Breast epithelium (tissue), 4 donors: ENCODE results near the gene WDR1. TPM values are rescaled to one million over a fixed set of nuclear protein-coding genes. Genes with fewer than 3 reads are reported as not detected.

Experiments used
- DNase-seq, 2 donors: peaks; one replicate each; pipeline ENCODE4 v3.0.0-alpha.2; 2019; ENCODE audit warnings: low spot score in 2 of 2
- H3K27ac ChIP-seq, 2 donors: fragments of 200-600 bp; sonication (generic) in 1 of 2; one replicate each; pipeline ENCODE4 v1.5.1; 2016 to 2019; ENCODE audit warnings: mild to moderate bottlenecking in 1 of 2
- H3K27me3 ChIP-seq, 2 donors: fragments of 200-600 bp; sonication (generic) in 1 of 2; one replicate each; pipeline versions ENCODE4 v1.5.1 to v1.6.0; 2017 to 2019; ENCODE audit warnings: control low read depth in 1 of 2, mild to moderate bottlenecking in 1 of 2
- H3K36me3 ChIP-seq: fragments of 200-600 bp; one replicate; pipeline ENCODE4 v1.5.1; 2019
- H3K4me1 ChIP-seq, 2 donors: fragments of 200-600 bp; sonication (generic); one replicate each; pipeline ENCODE4 v1.5.1; 2016 to 2019; ENCODE audit warnings: control low read depth in 1 of 2
- H3K4me3 ChIP-seq, 3 donors: fragments of 200-600 bp; sonication (generic); 1 replicate in 2 of 3; 2 replicates in 1 of 3; pipeline ENCODE4 v1.5.1; 2016 to 2019; ENCODE audit warnings: mild to moderate bottlenecking in 3 of 3, moderate library complexity in 2 of 3
- H3K9me3 ChIP-seq, 2 donors: fragments of 200-600 bp; sonication (generic) in 1 of 2; one replicate each; pipeline ENCODE4 v1.5.1; 2016 to 2019; ENCODE audit warnings: control low read depth in 1 of 2
- POLR2A ChIP-seq: fragments of 450-650 bp; IDR thresholded peaks from one replicate; pipeline ENCODE4 v1.6.1; 2016; ENCODE audit warnings: antibody characterized with exemption, mild to moderate bottlenecking, moderate library complexity
- POLR2AphosphoS5 ChIP-seq, 3 donors: sonication (generic); formaldehyde crosslinking; IDR thresholded peaks; one replicate each; pipeline ENCODE4 v1.6.1; 2017; ENCODE audit warnings: antibody characterized with exemption in 3 of 3
- intact Hi-C: fragments of 100-400 bp; cut with DNase I; formaldehyde crosslinking; loops from one replicate; pipeline ENCODE4 v1.15.1; 2023; ENCODE audit warnings: low total_unique reads
- total RNA-seq, 3 donors: library from RNA; depleted of rRNA; stranded (reverse); fragments of >200 nt; gene quantifications; one replicate each; pipeline ENCODE4 v1.1.0, GENCODE V29; 2016
- TF ChIP-seq, protein P1 (sequence below), 3 donors: fragments of 450-650 bp; IDR thresholded peaks; one replicate each; pipeline ENCODE4 v1.5.1; 2016 to 2017; ENCODE audit warnings: antibody characterized with exemption in 3 of 3, mild to moderate bottlenecking in 3 of 3, moderate library complexity in 3 of 3

The WDR1 gene
- total RNA-seq, 3 donors from 2014 or later = 93.9 to 142 (median 127) TPM

DNA sequence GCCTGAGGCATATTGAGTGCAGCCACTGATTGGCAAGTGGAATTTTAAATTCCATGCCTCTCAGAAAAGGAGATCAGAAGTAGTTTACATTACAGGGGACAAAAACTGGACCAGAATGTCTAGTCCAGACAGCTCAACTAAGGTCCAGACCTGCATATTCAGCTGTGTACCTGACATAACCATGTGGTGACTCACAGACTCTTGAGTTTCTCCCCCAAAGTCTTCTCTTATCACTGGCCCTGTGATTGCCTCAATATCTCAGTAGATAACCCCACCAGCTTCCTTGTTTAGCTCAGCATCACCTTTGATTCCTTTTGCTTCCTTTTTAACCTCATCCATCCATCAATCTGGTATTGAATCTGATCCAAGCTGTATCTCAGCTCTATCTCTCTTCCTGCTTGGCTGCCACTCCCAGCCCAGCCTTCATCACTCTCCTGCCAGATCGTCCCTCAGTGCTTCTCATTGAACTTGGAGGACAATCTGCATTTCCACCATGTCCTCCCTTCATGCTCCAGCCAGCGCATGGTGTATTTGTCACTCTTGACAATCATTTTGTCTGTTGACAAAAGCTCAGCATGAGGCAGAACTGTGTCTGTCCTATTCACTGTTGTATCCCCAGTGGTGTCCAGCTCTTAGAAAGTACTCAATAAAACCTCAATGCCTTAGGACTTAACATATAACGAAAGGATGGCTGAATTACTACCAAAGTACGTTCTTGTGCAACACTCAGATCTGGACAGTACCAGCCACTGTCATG lies 67.5 kb downstream of the WDR1 start:
- Histone ChIP-seq H3K9me3 (no peaks in the 10 kb centered on the region), H3K4me3 (no peak overlapping the region), H3K27me3 (no peaks in the 10 kb centered on the region), H3K4me1 (no peaks in the 10 kb centered on the region), H3K27ac (peak overlapping the region; percentile 48 to 57), H3K36me3 (no peaks in the 10 kb centered on the region)
- TF ChIP-seq POLR2A (no peak), POLR2AphosphoS5 (IDR thresholded peaks at IDR 0.05) (no peak)
- TF ChIP-seq, protein P1, sequence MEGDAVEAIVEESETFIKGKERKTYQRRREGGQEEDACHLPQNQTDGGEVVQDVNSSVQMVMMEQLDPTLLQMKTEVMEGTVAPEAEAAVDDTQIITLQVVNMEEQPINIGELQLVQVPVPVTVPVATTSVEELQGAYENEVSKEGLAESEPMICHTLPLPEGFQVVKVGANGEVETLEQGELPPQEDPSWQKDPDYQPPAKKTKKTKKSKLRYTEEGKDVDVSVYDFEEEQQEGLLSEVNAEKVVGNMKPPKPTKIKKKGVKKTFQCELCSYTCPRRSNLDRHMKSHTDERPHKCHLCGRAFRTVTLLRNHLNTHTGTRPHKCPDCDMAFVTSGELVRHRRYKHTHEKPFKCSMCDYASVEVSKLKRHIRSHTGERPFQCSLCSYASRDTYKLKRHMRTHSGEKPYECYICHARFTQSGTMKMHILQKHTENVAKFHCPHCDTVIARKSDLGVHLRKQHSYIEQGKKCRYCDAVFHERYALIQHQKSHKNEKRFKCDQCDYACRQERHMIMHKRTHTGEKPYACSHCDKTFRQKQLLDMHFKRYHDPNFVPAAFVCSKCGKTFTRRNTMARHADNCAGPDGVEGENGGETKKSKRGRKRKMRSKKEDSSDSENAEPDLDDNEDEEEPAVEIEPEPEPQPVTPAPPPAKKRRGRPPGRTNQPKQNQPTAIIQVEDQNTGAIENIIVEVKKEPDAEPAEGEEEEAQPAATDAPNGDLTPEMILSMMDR (IDR thresholded peaks at IDR 0.05) = no peak
- DNase-seq = no peak
- intact Hi-C loops = no loop called here

DNA sequence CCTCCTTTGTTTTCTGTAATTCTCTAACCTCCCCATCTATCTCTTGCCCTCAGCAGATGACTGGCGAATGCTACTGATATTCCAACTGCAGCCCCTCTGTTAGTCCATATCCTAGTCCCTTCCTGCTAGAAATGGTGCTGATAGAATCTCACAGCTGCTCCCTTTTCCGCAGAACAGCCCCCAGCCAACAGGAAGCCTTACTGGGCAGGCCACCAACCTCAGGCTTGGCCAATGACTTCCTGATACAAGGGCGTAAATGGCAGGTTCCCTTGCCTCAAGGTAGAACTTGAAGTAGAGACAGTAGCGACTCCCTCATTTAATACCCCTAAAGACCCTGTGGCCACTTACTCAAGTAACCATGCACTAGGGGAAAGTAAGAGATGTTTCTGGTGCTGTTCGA lies 68.6 kb downstream of the WDR1 start:
- intact Hi-C loops = loop anchor here (2.0 kb wide), 1 partner anchor 43 kb away; no protein-coding TSS in a partner anchor
- TF ChIP-seq, protein P1 (IDR thresholded peaks at IDR 0.05) = no peak
- TF ChIP-seq POLR2AphosphoS5 (IDR thresholded peaks at IDR 0.05) = no peak
- no peak for TF ChIP-seq POLR2A
- no peaks in the 10 kb centered on the region for H3K27me3 ChIP-seq
- peaks cover 0 to 5% of the 10 kb centered on the region in 2 donors for H3K9me3 ChIP-seq
- H3K4me1 ChIP-seq = no peaks in the 10 kb centered on the region
- DNase-seq = no peak
- no peak overlapping the region for H3K4me3 ChIP-seq
- no peaks in the 10 kb centered on the region for H3K36me3 ChIP-seq
- H3K27ac ChIP-seq = no peak overlapping the region

DNA sequence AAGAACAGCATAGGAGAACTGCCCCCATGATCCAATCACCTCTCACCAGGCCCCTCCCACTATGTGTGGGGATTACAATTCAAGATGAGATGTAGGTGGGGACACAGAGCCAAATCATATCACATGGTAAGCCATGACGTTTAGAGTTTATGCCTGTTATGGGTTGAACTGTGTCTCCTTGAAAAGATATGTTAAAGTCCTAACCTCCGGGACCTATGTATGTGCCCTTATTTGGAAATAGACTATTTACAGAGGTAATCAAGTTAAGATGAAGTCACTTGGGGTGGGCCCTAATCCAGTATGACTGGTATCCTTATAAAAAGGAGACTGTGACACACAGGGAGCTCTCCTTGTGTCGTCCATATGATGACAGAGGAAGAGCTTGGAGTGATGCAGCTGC lies 70.1 kb downstream of the WDR1 start:
- peaks cover 0 to 5% of the 10 kb centered on the region in 2 donors for H3K9me3 ChIP-seq
- H3K27ac ChIP-seq = no peak overlapping the region
- no peaks in the 10 kb centered on the region for H3K27me3 ChIP-seq
- H3K4me1 ChIP-seq = no peaks in the 10 kb centered on the region
- no peaks in the 10 kb centered on the region for H3K36me3 ChIP-seq
- intact Hi-C loops = loop anchor here (2.0 kb wide), 1 partner anchor 44 kb away; no protein-coding TSS in a partner anchor
- H3K4me3 ChIP-seq = no peak overlapping the region
- TF ChIP-seq POLR2A (no peak), POLR2AphosphoS5 (IDR thresholded peaks at IDR 0.05) (no peak)
- TF ChIP-seq, protein P1 (IDR thresholded peaks at IDR 0.05) = no peak
- no peak for DNase-seq

DNA sequence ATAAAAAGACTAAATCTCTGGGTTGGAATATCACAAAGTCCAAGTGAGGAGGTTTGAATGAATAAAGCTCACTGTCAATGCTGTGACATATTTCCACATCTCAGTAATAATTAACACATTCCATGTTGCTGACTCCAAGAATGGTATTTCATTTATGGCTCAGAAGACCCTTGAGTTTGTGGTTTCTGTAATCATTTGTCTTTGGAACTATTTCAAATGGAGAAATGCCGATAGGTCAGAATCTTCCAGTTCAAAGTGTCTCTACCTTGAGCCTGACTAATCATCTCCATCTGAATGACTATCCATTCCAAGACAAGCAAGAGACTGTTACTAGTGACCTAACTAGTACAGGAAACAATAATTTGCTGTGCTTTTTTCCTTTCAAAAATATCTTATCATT lies 71.1 kb downstream of the WDR1 start:
- intact Hi-C loops = no loop called here
- H3K27ac ChIP-seq = no peak overlapping the region
- H3K4me1 ChIP-seq = no peaks in the 10 kb centered on the region
- no peaks in the 10 kb centered on the region for H3K27me3 ChIP-seq
- H3K4me3 ChIP-seq = no peak overlapping the region
- no peak for TF ChIP-seq POLR2A
- TF ChIP-seq, protein P1 (IDR thresholded peaks at IDR 0.05) = no peak
- TF ChIP-seq POLR2AphosphoS5 (IDR thresholded peaks at IDR 0.05) = no peak
- DNase-seq = no peak
- H3K9me3 ChIP-seq = peaks cover 0 to 5% of the 10 kb centered on the region in 2 donors
- no peaks in the 10 kb centered on the region for H3K36me3 ChIP-seq

DNA sequence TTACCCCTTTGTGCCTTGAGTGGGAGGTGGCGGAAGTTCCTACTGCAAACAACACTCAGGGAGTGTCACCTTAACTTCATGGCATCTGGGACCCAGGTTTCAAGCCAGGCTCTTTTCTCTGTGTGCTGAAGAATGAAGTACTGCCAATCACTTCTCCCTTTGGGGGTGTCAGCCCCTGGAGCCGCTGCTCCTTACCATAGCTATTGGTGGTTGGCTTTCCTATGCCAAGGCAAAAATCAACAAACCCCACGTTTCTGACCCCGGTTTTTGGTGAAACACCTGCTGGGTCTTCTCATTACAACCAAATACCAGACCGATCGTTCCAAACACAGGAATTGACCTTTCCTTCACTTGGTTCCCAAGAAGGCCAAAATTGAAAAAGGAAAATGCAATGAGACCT lies 75.6 kb downstream of the WDR1 start:
- intact Hi-C loops = loop anchor here (5.0 kb wide), 1 partner anchor 1159 kb away; no protein-coding TSS in a partner anchor
- no peaks in the 10 kb centered on the region for H3K36me3 ChIP-seq
- H3K4me3 ChIP-seq = no peak overlapping the region
- no peaks in the 10 kb centered on the region for H3K27me3 ChIP-seq
- TF ChIP-seq, protein P1 (IDR thresholded peaks at IDR 0.05) = no peak
- TF ChIP-seq POLR2A (no peak), POLR2AphosphoS5 (IDR thresholded peaks at IDR 0.05) (no peak)
- H3K4me1 ChIP-seq = no peaks in the 10 kb centered on the region
- DNase-seq = no peak
- peaks cover 0 to 5% of the 10 kb centered on the region in 2 donors for H3K9me3 ChIP-seq
- H3K27ac ChIP-seq = no peak overlapping the region
